Stimulated activated CD4-positive, alpha-beta T cell treated with anti-CD3 and anti-CD28 coated beads, Interleukin-2, amount 100 ng/mL, for 24 hours (primary cell): ENCODE data around the gene MAZ.
"Not testable (repeated sequence)": the region's sequence is repeated elsewhere in the genome, so short reads cannot be mapped to it uniquely, and the experiment has no call there.

Experiments
- DNase-seq, 2 donors: peaks; one replicate each; pipeline ENCODE4 v3.0.0-alpha.2; 2020

The MAZ gene

DNA sequence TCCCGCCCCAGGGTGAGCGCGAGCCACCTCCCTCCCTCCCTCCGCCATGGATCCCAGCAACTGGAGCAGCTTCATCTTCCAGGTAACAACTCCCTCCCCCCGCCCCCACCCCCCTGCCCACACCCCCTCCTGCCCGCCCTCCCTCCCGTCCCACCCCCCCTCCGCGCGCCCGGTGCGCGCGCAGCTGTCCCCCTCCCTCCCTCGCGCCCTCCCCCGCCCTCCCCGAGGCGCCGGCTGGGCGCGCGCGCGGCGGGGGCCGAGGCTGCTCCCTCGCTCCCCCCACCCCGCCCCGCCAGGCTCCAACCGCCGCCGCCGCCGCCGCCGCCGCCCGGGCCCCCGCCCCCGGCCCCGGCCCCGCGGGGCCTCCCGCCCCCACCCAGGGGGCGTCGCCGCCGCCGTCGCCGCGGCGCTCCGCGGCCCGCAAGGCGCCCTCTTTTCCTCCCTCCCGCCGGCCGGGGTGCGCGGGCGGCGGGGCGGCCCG is at the start of gene MAZ:
TSS of gene MAZ (plus strand) at position 431 of the 481 bp plus-strand sequence. CDS start 173 bp downstream, outside the sequence.
- peak in 1 of 2 donors; percentile 80 for DNase-seq

DNA sequence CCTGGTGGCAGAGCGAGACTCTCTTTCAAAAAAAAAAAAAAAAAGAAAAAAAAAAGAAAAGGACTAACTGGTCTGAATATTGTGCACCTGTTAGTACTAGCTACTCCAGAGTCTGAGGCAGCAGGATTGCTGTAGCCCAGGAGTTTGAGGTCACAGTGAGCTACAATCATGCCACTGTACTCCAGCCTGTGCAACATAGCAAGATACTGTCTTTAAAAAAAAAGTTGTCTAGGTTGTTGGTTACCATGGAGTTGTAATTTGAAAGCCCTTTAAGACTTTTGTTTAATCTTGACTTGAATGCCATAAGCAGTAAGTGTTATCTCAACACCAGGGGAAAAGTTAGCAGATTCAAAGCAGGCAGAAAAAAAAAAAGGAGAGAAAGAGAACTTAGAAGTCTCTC is 49.7 kb upstream of the MAZ start:
- DNase-seq: no peak

DNA sequence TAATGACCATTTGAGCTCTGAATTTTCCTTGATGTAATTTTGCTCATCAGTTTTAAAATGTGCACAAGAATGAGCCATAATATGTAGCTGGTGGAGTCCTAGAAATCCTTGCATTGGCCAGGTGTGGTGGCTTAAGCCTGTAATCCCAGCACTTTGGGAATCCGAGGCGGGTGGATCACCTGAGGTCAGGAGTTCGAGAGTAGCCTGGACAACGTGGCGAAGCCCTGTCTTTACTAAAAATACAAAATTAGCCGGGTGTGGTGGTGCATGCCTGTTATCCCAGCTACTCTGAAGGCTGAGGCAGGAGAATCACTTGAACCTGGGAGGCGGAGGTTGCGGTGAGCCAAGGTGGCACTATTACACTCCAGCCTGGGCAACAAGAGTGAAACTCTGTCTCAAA is 49.2 kb upstream of the MAZ start:
- DNase-seq: not testable (repeated sequence)

DNA sequence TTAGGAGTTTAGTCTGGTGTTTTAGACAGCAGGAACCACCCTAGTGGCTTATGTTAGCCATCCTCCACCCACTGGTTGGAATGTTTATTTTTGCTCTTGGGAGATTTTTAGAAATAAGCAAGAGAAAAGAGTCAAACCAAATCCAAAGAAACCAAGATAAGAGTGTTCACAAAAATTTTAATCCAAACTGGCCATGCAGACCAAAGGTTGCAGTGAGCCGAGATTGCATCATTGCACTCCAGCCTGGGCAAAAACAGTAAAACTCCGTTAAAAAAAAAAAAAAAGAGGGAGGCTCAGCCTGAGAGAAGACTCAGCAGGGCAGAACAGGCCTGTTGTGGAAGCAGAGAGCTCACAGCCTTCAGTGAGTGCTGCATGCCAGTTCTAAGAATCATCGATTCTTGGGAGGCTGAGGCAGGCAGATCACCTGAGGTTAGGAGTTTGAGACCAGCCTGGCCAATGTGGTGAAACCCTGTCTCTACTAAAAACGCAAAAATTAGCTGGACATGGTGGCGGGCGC is 48.3 kb upstream of the MAZ start:
- DNase-seq: no peak

DNA sequence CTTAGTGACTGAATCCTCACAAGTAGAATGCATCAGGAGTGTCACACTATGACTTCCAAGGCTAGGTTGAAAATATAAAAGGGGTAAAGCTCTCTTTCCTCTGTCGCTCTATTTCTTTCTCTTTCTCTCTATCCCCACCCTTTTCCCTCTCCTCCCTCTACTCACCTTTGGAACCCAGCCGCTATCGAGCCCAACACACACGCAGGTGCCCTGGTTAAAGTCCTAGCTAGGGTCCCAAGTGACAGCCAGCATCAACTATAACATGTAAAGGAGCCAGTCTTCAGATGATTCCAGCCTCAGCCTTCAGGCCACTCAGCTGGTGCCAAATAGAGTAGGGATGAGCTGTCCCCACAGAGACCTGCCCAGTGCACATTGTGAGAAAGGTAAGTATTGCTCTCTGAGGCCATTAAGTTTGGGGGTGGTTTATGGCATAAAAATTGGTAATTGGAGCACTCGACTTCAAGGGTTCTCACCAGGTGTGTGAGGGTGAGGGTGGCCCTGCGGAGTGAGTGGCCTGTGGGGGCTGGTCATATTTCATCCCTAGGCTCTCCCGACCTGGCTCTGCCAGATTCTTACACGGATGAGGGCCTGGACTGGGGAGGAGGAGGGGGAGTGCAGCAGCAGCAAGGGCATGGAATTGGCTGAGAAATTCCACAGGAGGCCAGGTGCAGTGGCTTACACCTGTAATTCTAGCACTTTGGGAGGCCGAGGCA is 45.6 kb upstream of the MAZ start:
- no peak for DNase-seq

DNA sequence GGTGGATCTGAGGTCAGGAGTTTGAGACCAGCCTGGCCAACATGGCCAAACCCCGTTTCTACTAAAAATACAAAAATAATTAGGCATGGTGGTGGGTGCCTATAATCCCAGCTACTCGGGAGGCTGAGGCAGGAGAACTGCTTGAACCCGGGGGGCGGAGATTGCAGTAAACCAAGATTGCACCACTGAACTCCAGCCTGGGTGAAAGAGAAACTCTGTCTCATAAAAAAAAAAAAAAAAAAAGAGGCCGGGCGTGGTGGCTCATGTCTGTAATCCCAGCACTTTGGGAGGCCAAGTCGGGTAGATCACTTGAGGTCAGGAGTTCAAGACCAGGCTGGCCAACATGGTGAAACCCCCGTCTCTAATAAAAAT is 45.1 kb upstream of the MAZ start:
- DNase-seq: not testable (repeated sequence)

DNA sequence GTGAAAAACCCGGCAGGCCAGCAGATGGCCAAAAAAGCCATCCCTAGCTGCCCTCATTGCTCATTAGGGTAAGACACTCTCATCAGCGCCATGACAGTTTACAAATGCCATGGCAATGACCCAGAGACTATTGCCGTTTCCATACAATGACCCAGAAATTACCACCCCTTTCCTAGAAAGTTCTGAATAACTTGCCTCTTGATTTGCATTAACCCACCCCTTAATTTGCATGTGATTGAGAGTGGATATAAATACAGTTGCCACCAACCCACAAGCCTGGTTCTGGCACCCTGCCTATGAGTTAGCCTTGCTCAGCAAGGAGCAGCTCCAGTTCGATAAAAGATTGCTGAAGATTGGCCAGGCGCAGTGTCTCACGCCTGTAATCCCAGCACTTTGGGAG is 44.4 kb upstream of the MAZ start:
- no peak for DNase-seq

DNA sequence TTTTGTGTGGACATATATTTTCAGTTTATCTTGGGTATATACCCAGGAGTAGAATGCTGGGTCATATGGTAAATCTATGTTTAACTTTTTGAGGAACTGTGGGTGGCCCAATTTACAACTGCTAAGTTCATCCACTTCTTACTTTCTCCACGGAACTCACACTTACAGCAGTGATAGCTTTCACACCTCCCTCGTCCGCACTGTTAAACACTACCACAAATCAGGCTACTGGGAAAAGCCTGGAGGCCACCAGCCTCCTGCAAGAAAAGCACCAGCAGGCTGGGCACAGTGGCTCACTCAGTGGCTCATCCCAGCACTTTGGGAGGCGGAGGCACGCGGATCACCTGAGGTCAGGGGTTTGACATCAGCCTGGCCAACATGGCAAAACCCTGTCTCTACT is 43.0 kb upstream of the MAZ start:
- DNase-seq: no peak

DNA sequence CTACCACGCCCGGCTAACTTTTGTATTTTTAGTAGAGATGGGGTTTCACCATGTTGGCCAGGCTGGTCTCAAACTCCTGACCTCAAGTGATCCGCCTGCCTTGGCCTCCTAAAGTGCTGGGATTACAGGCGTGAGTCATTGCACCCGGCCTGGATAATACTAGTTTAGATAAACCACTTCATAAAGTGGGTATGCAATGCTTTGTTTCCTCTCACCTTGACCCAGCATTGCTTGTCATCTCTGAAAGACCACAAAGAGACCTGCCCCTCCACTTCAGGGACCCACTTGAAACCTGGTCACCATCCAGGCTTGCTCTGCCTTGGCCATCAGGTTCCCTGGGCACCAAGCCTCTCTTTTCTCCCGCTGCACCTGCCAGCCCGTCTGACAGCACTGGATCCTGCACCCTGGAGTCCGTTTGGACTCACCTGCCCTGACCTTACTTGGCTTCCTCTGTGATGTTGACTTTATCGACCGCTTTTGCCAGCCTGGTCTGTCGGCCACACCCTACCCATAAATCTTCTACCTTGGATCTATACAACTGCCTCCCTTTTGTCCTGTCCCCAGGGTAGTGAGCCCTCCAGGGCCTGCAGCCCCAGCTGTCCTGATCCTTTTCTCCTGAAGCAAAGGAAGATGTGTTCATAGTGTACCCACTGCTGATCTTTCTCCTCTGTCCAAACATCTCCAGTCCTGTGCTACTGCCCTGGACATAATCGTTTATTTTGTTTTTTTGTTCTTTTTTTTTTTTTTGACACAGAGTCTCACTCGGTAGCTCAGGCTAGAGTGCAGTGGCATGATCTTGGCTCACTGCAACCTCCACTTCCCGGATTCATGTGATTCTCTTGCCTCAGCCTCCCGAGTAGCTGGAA is 40.9 kb upstream of the MAZ start:
- DNase-seq: no peak

DNA sequence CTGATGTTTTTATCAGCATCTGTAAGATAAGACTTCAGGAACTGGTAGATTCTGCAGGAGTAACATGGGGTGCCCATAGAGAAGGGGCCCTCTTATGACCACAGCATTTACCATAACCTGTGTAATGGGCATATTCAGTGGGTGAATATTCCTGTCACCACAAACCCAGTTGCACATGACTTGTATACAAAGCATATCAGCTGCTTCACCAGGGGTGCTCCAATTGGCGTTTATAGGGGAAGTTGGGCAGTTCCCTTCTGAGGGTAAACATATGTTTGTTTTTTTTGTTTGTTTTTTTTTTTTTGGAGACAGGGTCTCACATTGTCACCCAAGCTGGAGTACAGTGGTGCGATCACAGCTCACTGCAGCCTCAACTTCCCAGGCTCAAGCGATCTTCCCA is 39.8 kb upstream of the MAZ start:
- no peak for DNase-seq

DNA sequence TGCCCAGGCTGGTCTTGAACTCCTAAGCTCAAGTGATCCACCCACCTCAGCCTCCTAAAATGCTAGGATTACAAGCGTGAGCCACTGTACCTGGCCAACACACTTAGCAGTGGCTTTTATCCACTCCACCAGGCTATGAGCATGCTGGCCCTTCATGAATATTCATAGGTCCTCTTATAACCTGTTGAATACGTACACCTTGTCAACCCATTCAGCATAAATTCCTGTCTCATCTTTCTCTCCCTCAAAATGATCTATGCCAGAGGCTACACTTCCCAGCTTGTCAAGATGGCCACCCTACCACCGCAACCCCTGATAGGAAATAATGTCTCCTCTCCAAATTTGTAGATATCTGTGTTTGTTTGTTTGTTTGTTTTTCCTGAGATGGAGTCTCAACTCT is 39.3 kb upstream of the MAZ start:
- DNase-seq: no peak

DNA sequence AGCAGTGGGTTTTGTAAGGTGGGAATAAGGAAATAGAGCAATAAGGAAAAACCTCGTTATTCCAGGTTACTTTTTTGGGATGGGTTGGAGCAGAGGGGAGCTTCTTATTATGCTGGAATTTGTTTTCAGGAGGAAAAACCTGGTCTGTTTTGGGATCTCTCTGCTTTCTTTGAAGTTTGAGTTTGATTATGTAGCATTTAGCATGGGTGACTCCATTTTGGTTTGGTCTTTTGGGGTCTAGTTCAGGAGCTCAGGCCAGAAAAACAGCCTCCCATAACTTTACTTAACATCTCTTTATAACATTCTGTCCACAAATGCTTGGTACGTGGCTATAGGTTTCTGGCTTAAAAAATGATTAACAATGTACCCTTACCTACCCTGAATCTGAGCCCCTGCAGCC is 36.8 kb upstream of the MAZ start:
- no peak for DNase-seq

DNA sequence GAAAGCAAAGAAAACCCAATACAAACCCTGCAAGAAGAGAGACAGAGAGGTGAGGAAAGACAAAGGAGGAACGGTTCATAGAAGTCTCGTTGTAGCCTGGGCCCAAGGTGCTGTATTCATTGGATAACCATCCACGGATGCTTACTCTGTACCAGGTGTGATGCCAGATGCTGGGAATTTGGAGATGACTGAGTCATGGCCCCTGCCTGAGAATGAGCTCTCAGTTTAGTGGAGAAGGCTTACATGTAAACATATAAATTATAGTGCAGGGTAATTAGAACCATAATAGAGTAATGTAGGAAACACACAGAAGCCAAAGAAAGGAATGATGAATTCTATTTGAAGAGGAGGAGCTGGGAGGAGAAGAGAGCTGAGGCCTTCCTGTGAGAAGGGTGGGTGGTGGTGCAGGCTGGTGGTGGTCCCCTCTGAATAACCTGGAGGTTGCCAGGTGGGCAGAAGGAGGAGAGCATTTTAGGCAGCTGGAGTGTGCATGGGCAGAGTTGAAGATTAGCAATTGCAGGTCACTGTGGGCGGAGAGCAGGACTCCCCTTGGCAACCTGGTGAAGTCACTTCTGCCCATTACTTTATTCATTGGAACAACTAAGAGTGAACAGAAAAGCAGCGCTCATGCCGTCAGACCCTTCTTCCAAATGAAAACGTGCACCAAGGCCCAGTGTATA is 35.9 kb upstream of the MAZ start:
- DNase-seq: no peak

DNA sequence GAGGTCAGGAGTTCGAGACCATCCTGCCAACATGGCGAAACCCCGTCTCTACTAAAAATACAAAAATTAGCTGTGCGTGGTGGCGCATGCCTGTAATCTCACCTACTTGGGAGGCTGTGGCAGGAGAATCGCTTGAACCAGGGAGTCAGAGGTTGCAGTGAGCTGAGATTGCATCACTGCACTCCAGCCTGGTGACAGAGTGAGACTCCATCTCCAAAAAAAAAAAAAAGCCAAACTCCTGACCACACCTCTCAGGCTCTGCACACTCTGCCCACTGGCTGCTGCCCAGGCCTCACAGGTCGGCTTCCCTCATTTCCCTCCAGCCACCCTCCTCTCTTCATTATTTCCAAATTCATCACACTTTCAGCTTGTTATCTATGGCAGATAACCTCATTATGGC is 34.0 kb upstream of the MAZ start:
- not testable (repeated sequence) for DNase-seq

DNA sequence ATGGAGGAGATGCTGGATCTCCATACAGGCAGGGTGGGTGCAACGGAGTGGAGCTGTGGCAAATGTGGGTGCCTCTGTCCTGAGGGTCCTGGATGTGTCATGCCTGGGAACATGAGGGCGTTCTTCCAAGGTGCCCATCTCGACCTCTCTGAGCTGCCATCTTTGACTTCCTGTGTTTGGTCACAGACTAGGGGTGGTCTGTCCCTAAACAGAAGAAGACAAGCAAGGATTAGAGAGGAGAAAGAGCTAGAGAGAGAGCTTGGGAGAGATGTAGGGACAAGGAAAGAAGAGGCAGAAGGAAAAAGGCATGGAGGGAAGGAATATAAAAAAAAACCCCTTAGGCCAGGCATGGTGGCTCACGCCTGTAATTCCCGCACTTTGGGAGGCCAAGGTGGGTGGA is 31.6 kb upstream of the MAZ start:
- no peak for DNase-seq

DNA sequence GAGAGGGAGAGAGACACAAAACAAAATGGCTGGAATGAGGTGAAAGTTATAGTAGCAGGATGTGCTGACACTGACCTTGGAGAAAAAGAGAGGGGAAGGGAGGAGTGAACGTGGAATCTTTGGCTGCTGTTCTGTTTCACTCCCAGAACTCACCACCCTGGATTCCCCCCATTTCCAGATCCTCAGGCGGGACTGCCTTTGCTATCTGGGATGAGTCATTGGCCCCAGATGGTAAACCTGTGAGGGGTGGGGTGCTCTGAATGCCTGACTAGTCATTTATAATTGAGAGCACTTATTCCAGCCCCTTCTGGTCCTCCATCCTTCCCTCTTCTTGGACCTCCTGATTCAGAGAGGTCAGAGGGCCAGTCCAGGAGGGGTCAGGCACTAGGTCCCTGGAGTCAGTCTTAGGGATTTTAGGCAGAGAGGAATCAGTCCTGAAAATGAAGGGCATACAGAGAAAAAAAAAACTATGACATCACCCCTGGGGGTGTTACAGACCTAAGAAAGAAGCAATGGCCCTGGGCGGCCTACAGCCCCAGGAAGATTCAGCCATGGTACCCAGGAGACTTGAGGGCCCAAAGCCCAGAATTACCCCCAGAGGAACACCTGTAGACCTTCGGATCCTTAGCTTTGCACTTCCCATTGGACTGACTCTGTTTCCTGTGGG is 30.5 kb upstream of the MAZ start:
- DNase-seq: no peak

DNA sequence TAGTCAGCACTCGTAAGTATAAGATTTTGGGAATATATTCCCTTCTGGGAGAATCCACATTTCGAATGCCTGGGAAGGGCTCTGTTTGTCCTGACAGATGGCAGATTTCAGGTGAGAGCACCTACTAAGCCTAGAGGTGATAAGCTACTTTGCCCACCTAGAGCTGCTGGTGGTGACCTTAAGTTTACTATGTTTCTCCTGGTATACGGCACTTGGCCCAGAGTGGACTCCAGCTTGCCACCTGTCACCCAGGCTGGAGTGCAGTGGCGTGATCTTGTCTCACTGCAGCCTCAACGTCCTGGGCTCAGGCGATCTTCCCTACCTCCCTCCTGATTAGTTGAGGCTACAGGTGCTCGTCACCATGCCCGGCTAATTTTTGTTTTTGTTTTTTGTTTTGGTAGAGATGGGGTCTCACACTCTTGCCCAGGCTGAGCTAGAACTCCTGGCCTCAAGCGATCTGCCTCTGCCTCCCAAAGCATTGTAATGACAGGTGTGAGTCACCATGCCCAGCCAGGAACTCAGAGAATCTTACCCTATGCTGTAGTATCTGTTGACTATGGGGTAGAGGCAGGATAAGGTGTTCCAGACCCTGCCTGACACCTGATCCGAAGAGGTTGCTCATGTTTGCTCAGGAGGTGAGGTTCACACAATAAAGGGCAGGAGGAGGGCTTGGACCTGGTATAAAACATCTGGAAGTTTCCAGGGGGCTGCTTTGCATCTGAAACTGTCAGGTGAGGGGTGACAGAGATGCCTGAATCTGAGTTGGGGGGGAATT is 28.6 kb upstream of the MAZ start, which contains the start of gene ZG16:
TSS of gene ZG16 (plus strand) at position 681 of the 775 bp plus-strand sequence. CDS start 1,011 bp downstream, outside the sequence.
- DNase-seq: no peak

DNA sequence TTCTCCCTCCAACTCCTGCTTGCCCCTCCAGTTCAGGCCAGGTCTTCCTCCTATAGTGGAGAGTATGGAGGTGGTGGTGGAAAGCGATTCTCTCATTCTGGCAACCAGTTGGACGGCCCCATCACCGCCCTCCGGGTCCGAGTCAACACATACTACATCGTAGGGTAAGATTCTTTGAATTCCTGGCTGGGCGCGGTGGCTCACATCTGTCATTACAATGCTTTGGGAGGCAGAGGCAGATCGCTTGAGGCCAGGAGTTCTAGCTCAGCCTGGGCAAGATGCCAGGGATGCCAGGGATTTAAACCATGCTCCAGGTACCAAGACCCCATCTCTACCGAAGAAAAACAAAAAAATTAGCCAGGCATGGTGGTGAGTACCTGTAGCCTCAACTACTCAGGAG is 26.9 kb upstream of the MAZ start:
- DNase-seq: no peak

DNA sequence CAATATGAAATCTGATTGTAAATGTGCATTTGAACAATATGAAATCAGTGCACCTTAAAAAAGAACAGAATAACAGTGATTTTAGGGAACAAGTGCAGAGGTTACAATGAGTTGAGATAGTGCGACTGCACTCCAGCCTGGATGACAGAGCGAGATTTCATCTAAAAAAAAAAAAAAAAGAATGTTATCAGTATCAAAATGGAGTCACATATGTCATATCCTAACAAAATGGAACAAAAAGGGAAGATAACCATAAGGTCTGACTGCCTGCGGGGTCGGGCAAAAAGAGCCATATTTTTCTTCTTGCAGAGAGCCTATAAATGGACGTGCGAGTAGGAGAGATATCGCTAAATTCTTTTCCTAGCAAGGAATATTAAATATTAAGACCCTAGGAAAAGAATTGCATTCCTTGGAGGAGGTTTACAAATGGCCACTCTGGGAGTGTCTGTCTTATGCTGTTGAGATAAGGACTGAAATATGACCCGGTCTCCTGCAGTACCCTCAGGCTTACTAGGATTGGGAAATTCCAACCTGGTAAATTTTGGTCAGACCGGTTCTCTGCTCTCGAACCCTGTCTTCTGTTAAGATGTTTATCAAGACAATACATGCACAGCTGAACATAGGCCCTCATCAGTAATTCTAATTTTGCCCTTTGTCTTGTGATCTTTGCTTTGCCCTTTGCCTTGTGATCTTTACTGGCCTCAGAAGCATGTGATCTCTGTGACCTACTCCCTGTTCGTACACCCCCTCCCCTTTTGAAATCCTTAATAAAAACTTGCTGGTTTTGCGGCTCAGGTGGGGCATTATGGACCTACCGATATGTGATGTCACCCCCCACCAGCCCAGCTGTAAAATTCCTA is 23.0 kb upstream of the MAZ start:
- DNase-seq: not testable (repeated sequence)

DNA sequence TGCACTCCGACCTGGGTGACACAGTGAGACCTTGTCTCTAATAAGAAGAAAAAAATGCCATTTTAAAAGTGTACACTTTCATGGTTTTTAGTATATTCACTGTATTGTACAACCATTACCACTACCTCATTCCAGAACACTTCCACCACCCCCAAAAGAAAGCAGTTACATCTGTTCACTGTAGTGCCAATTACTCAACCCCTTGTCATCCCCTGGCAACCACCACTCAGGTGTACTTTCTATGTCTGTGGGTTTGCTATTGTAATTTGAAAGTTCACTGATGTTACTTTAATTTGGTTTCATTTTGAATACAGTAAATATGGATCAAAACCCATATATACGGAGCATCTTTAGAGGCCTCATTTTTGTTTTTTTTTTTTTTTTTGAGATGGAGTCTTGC is 22.2 kb upstream of the MAZ start:
- DNase-seq: peak; percentile 26 to 43
